DMS 273 treated with DMSO at 0.1 percent for 48 hours (cell line): ENCODE data around the gene LCP1.

Experiments
- DNase-seq: peaks from one replicate; lab custom pipeline; 2025; lab: John Stamatoyannopoulos, UW

LCP1 gene

GRCh38 chr13:46158983-46159382 lies 23.0 kb downstream of the LCP1 start:
- no peak for DNase-seq

- DNase-seq = no peak
Measured at GRCh38 chr13:46158222-46158621, 23.8 kb downstream of the LCP1 start.

- DNase-seq = no peak
Measured at GRCh38 chr13:46154136-46154801, 27.7 kb downstream of the LCP1 start.

- DNase-seq = no peak
Measured at GRCh38 chr13:46152627-46153328, 29.2 kb downstream of the LCP1 start.

- DNase-seq = no peak
Measured at GRCh38 chr13:46150134-46150693, 31.8 kb downstream of the LCP1 start.

GRCh38 chr13:46149272-46150133 lies 32.5 kb downstream of the LCP1 start:
- DNase-seq = no peak

GRCh38 chr13:46146898-46147297 lies 35.1 kb downstream of the LCP1 start:
- no peak for DNase-seq

- no peak for DNase-seq
Measured at GRCh38 chr13:46145950-46146349, 36.0 kb downstream of the LCP1 start.

GRCh38 chr13:46145135-46145534 lies 36.8 kb downstream of the LCP1 start:
- no peak for DNase-seq

GRCh38 chr13:46143184-46143701 lies 38.7 kb downstream of the LCP1 start:
- DNase-seq = no peak

GRCh38 chr13:46142776-46143175 lies 39.2 kb downstream of the LCP1 start:
- no peak for DNase-seq

- no peak for DNase-seq
Measured at GRCh38 chr13:46140044-46140443, 41.9 kb downstream of the LCP1 start.

- DNase-seq = no peak
Measured at GRCh38 chr13:46137627-46138317, 44.2 kb downstream of the LCP1 start.

GRCh38 chr13:46136688-46137087 lies 45.3 kb downstream of the LCP1 start:
- DNase-seq = no peak

- DNase-seq = no peak
Measured at GRCh38 chr13:46134961-46135522, 46.9 kb downstream of the LCP1 start.

GRCh38 chr13:46134494-46134893 lies 47.5 kb downstream of the LCP1 start:
- no peak for DNase-seq

- no peak for DNase-seq
Measured at GRCh38 chr13:46132109-46132508, 49.9 kb downstream of the LCP1 start.

GRCh38 chr13:46131705-46132104 lies 50.3 kb downstream of the LCP1 start:
- no peak for DNase-seq

GRCh38 chr13:46129955-46130618 lies 51.9 kb downstream of the LCP1 start:
- DNase-seq = no peak

- no peak for DNase-seq
Measured at GRCh38 chr13:46129124-46129523, 52.9 kb downstream of the LCP1 start.
